Fibroblast of pulmonary artery (primary cell): ENCODE data around the gene CKLF.

ENCODE experiments used
- DNase-seq: peaks from one replicate; pipeline ENCODE4 v3.0.0-alpha.2; 2010; ENCODE audit warnings: low read depth
- H3K4me3 ChIP-seq: replicated peaks from 2 replicates; pipeline ENCODE4 v1.5.1; 2011; ENCODE audit warnings: low read depth, mild to moderate bottlenecking, control low read depth, low read length, moderate library complexity
- TF ChIP-seq, protein P1 (sequence below): IDR thresholded peaks from 2 replicates; pipeline ENCODE4 v1.5.1; 2011; ENCODE audit warnings: mild to moderate bottlenecking, control low read depth, low read length, inconsistent platforms; ENCODE audit errors: missing control alignments

CKLF gene

DNA sequence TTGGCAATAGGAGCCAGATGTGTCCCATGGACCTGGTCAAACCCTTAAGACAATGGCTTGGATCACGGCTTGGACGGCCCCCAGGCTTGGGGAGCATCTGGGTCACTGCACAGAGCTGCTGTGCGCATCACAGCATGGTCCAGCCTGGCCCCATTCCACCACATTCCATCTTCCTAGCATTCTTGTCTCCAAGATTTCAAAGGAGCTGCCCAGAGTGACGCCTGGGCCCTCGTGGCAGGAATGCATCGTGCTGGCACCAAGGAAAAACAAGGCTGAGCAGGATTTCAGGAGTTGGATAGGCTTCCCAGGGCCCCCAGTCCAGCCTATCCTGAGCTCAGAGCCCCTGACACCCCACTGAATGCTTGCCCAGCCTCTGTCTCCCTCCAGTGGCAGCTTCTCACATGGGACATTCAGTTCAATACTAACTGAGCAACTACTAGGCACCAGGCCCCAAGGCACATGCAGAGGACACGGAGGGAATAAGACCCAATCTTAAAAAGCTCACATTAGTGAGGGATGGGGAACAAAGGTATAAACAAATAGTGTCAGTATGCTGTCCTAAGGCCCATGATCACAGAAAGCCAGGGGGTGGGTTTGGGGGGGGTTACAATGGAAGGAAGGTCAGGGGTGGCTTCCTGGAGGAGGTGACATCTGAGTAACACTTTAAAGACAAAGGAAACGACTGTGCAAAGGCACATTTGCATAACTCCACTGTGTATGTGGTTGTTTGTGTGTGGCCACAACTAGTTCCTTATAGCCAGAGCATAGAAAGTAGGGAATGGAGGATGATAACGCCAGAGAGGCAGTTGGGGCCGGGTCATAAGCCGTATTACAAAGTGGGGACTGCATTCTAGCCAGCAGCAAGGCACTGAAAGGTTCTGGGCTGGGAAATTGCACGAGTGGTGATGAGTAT, 36.5 kb upstream of the CKLF start:
- peak; percentile 77 for DNase-seq
- TF ChIP-seq, protein P1, sequence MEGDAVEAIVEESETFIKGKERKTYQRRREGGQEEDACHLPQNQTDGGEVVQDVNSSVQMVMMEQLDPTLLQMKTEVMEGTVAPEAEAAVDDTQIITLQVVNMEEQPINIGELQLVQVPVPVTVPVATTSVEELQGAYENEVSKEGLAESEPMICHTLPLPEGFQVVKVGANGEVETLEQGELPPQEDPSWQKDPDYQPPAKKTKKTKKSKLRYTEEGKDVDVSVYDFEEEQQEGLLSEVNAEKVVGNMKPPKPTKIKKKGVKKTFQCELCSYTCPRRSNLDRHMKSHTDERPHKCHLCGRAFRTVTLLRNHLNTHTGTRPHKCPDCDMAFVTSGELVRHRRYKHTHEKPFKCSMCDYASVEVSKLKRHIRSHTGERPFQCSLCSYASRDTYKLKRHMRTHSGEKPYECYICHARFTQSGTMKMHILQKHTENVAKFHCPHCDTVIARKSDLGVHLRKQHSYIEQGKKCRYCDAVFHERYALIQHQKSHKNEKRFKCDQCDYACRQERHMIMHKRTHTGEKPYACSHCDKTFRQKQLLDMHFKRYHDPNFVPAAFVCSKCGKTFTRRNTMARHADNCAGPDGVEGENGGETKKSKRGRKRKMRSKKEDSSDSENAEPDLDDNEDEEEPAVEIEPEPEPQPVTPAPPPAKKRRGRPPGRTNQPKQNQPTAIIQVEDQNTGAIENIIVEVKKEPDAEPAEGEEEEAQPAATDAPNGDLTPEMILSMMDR = peak; percentile 67
- H3K4me3 ChIP-seq = no peak overlapping the region

DNA sequence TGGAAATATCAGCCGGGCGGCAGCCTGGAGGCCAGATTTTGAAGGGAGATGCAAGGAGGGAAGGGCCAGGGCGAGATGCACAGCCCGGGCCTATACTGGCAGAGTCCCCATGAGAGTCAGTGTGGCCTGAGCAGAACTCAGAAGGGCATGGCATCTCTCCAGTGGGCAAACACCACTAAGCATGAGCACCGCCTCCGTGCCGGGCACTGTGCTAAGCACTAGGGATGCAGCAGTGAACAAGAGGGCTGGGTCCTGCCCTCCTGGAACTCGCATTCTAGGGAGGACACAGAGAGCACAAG, 35.9 kb upstream of the CKLF start:
- H3K4me3 ChIP-seq = no peak overlapping the region

DNA sequence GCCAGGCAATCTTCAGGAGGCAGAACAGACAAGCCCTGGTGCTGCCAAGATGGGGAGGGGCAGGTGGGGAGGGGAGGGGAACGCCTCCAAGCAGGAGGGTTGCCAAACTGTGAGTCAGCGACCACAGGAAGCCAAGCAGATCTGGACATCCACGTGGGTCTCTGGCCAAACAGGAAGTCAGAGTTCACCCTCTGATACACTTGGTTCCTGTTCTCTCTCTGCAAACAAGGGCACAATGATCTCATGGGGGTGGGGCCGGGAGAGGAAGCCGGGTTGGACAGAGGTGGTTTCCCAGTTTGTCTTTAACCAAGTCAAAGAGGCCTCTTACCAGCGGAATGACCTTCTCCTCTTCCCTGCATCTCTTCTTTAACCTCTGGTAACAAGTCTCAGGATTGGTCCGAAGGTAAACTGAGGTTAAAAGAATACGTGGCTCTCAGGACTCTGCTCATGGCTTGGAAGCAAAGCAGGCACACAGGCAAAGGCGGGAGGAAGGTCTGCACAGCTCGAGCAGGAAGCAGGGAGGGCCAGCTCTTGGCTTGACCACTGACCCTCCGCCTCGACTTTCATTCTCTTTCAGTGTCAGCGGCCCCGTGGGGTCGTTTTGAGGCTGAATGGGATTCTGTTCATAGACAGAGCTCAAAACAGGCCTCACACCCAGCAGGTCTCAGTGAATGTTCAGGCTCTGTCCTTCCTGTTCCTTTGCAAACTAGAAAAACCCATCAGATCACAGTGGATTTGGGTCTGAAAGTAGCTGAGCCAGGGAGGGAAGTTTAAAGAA, 35.4 kb upstream of the CKLF start:
- DNase-seq = peak; percentile 99
- peak overlapping the region; percentile 18 for H3K4me3 ChIP-seq
- TF ChIP-seq, protein P1 = no peak

More for the DNA sequence above, 35.9 kb upstream of the CKLF start:
- DNase-seq = no peak
- TF ChIP-seq, protein P1 = no peak

DNA sequence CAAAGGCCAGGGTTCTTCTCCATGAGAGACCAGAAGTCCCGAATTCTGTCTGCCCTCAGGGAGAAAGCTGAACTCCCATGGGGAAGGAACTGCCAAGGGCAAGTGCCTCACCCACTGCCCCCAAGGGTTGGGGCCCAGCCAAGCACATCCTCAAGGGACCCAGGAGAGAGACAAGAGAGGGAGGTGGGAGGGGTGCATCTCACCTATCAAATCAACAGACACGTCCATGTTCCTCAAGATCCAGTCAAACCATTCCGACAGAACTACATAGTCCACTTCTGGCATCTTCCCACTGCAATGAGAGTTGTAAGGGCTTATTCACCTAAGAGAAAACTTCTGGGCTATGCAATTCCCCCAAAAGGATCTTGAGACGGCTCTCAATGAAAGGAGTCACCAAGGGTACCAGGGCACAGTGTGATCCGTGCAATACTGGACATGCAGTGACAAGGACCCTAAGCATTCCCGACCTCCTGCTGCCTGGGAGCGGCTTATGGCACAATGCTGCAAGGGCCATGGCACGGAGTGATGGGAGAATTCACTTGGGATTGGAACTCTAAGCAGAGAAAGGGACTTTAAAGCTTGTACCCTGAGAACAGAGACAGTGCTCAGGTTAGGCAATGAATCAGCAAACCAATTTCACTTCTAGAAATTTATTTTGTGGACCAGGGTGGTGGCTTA, 34.7 kb upstream of the CKLF start:
- no peak for DNase-seq
- no peak overlapping the region for H3K4me3 ChIP-seq
- TF ChIP-seq, protein P1 = no peak

DNA sequence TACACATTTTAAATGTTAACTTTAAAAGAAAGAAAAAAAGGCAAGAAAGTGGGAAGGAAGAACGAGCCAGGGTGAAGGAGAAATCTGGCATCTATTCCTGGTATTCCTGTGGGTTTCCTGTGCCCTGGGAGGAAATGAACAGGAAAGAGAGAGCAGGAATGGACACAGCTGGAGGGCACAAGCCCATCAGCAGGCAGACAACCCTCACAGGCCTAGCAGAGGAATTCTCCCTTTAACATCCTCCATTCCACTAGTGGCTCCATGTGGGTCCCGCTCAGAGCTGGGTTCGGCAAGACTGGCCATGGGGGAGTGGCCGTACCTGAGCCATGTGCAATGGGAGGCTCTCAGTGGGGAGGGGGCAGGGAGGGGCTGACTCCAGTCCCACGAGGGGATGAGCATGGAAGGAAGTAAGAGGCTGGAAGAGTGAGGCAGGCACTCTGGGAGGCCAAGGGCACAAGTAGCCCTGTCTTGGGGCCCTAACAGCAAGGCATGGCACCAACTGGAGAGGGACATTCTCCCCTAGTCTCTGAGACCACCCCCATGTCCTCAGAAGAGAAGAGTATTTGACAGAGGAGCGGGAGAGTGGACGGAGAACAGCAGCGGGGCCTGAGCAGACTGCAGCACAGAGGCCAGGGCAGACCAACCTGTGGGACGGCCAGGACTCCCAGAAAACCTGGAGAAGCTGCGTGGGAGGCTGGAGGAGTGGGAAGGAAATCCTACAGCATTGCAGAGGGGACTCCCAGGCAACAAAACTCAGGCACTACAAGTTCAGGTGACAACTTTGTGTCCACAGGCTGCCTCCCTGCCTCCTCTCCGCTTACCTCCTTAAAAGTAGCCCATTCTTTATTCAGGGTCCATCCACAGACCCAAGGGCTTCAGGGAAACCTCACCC, 32.6 kb upstream of the CKLF start:
- H3K4me3 ChIP-seq = no peak overlapping the region
- TF ChIP-seq, protein P1 = no peak
- no peak for DNase-seq

DNA sequence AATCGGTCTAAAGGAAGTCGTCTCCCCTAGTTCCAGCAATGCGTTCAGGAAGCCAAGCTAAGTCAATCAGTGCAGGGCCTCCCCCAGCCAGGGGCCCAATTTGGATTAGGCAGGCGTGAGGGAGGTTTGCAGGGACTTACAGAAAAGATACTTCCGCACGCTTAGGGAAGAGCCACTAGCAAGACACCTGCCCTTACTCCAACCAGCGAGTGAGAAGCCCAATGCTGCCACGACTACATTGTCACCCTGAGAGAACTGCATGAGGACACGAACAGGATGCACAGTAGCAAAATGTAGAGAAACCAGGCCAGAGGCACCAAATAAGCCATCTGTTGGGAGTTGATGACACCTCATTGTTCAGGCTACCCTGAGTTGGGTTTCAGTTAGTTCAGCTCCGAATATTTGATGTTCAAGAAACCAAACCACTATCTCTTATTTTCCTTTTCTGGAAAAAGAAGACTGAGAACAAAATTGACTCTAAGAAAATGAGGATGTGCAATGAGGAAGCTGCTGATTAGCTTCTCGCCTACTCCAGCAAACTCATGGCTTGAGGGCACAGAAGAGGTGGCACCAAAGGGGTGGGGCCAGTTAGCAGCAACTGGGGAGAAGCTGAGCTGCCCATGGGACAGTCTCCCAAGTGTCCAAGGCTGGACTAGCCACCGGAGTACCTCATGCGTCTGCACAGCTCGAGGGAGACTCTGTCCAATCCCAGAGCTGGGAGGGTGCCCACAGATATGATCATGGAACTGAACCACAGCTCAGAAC, 31.8 kb upstream of the CKLF start:
- no peak overlapping the region for H3K4me3 ChIP-seq
- TF ChIP-seq, protein P1 = no peak
- DNase-seq = no peak
